Peyer's patch (tissue), 4 donors: ENCODE measurements around the gene SLMAP. TPM values are rescaled to one million over a fixed set of nuclear protein-coding genes. Genes with fewer than 3 reads are reported as not detected.

ENCODE experiments used
- DNase-seq, 3 donors: peaks; one replicate each; pipeline ENCODE4 v3.0.0-alpha.2; 2017 to 2019
- H3K27ac ChIP-seq, 4 donors: fragments of 200-600 bp; sonication (generic); one replicate each; pipeline ENCODE4 v1.5.1; 2016 to 2019
- H3K27me3 ChIP-seq, 2 donors: fragments of 200-600 bp; sonication (generic); one replicate each; pipeline ENCODE4 v1.5.1; 2019
- H3K36me3 ChIP-seq, 3 donors: fragments of 200-600 bp; sonication (generic); one replicate each; pipeline ENCODE4 v1.5.1; 2016 to 2019
- H3K4me1 ChIP-seq, 4 donors: fragments of 200-600 bp; sonication (generic); one replicate each; pipeline ENCODE4 v1.5.1; 2016 to 2019
- H3K4me3 ChIP-seq, 4 donors: fragments of 200-600 bp; sonication (generic); 1 replicate in 3 of 4; 2 replicates in 1 of 4; pipeline ENCODE4 v1.5.1; 2016 to 2019; ENCODE audit warnings: mild to moderate bottlenecking in 1 of 4
- H3K9me3 ChIP-seq, 4 donors: fragments of 200-600 bp; sonication (generic); one replicate each; pipeline ENCODE4 v1.5.1; 2016 to 2019; ENCODE audit warnings: mild to moderate bottlenecking in 1 of 4
- CTCF ChIP-seq, 6 experiments: fragments of 450-650 bp in 4 of 6; fragments of 200-600 bp in 2 of 6; sonication (generic) in 1 of 6; IDR thresholded peaks; one replicate each; pipeline ENCODE4 v1.5.1; 2017 to 2019; ENCODE audit warnings: antibody characterized with exemption in 6 of 6, mild to moderate bottlenecking in 3 of 6, moderate library complexity in 1 of 6
- POLR2A ChIP-seq, 2 donors: fragments of 450-650 bp; IDR thresholded peaks; one replicate each; pipeline ENCODE4 v1.5.1; 2017; ENCODE audit warnings: antibody characterized with exemption in 2 of 2, mild to moderate bottlenecking in 2 of 2, moderate library complexity in 2 of 2
- total RNA-seq, 4 donors: library from RNA; depleted of rRNA; stranded (reverse); fragments of >200 nt; gene quantifications; one replicate each; pipeline ENCODE4 v1.1.0, GENCODE V29; 2016

Gene SLMAP
- total RNA-seq, 4 donors from 2014 or later = 80.8 to 215 (median 94.4) TPM

GRCh38 chr3:57740027-57740426 is 16.1 kb upstream of the SLMAP start:
- Histone ChIP-seq H3K27ac (no peak overlapping the region), H3K27me3 (no peaks in the 10 kb centered on the region), H3K36me3 (no peaks in the 10 kb centered on the region), H3K4me1 (no peaks in the 10 kb centered on the region), H3K9me3 (no peaks in the 10 kb centered on the region), H3K4me3 (no peak overlapping the region)
- TF ChIP-seq CTCF (IDR thresholded peaks at IDR 0.05) (no peak), POLR2A (IDR thresholded peaks at IDR 0.05) (no peak)
- no peak for DNase-seq

GRCh38 chr3:57743496-57743895 is 12.6 kb upstream of the SLMAP start:
- DNase-seq = no peak
- Histone ChIP-seq H3K36me3 (no peaks in the 10 kb centered on the region), H3K4me1 (no peaks in the 10 kb centered on the region), H3K27me3 (no peaks in the 10 kb centered on the region), H3K9me3 (no peaks in the 10 kb centered on the region), H3K4me3 (no peak overlapping the region), H3K27ac (no peak overlapping the region)
- TF ChIP-seq POLR2A (IDR thresholded peaks at IDR 0.05) (no peak), CTCF (IDR thresholded peaks at IDR 0.05) (no peak)

- H3K4me3 ChIP-seq = no peak overlapping the region
- no peak overlapping the region for H3K27ac ChIP-seq
- H3K4me1 ChIP-seq = no peaks in the 10 kb centered on the region
- no peaks in the 10 kb centered on the region for H3K27me3 ChIP-seq
- no peaks in the 10 kb centered on the region for H3K36me3 ChIP-seq
- TF ChIP-seq CTCF (IDR thresholded peaks at IDR 0.05) = no peak
- TF ChIP-seq POLR2A (IDR thresholded peaks at IDR 0.05) = no peak
- no peaks in the 10 kb centered on the region for H3K9me3 ChIP-seq
- no peak for DNase-seq
These were observed 11.0 kb upstream of the SLMAP start for GRCh38 chr3:57745101-57745500.

GRCh38 chr3:57746156-57747010 is 9.7 kb upstream of the SLMAP start:
- no peak for DNase-seq
- no peak overlapping the region for H3K4me3 ChIP-seq
- H3K27ac ChIP-seq = no peak overlapping the region
- TF ChIP-seq POLR2A (IDR thresholded peaks at IDR 0.05) (no peak), CTCF (IDR thresholded peaks at IDR 0.05) (no peak)
- no peaks in the 10 kb centered on the region for H3K9me3 ChIP-seq
- H3K4me1 ChIP-seq = no peaks in the 10 kb centered on the region
- H3K27me3 ChIP-seq = no peaks in the 10 kb centered on the region
- H3K36me3 ChIP-seq = no peaks in the 10 kb centered on the region

- no peaks in the 10 kb centered on the region for H3K27me3 ChIP-seq
- H3K4me1 ChIP-seq = no peaks in the 10 kb centered on the region
- DNase-seq = no peak
- H3K36me3 ChIP-seq = no peaks in the 10 kb centered on the region
- no peaks in the 10 kb centered on the region for H3K9me3 ChIP-seq
- no peak overlapping the region for H3K4me3 ChIP-seq
- no peak for TF ChIP-seq CTCF (IDR thresholded peaks at IDR 0.05)
- no peak for TF ChIP-seq POLR2A (IDR thresholded peaks at IDR 0.05)
- no peak overlapping the region for H3K27ac ChIP-seq
These were observed 6.6 kb upstream of the SLMAP start for GRCh38 chr3:57749542-57749941.
